HG02981 (cell line): ENCODE results near the gene CDH13.

Source experiments
- ATAC-seq: cut with Tn5 transposase; IDR thresholded peaks from one replicate; pipeline ENCODE4 v1.9.1; 2021; ENCODE audit warnings: mild to moderate bottlenecking, moderate library complexity; ENCODE audit not compliant: unreplicated experiment

Gene CDH13

DNA sequence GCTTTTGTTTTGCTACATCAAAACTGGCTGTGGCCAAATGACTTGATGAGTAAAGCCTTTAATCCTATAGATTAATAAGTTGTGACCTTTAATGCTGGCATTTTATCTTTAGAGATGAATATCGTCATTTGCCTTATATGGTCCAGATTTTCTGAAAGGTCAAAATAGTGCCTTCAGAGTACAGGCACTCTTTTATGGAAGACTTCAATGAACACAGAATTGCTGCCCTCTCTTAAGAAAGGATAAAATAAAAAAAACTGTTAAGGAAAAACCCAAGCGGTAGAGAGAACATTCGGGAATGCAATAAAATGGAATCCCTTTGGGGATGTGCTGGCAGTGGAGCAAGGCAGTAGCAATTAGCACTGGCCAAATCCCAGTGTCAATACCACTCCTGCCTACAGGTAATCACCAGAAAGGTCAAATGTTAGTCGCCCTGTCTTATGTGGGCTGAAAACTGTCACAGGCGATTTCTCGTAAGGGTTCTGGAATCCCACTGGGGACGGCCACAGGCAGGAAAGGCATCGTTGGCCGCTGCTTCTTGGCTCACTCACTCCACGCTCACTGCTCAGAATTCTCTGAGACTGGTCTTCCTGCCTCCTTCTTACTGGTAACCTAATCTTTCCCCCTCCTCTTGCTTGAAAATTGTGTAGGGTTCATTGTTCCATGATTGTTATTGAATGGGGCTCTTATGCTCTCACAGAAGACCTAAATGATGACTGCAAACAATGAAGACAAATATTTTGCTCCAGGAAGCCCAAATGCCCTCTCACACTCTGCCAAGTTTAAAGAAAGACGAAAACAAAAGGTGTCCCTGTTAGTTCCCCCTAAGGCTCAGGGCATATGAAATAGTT lies 1135.6 kb downstream of the CDH13 start:
- ATAC-seq: no peak

DNA sequence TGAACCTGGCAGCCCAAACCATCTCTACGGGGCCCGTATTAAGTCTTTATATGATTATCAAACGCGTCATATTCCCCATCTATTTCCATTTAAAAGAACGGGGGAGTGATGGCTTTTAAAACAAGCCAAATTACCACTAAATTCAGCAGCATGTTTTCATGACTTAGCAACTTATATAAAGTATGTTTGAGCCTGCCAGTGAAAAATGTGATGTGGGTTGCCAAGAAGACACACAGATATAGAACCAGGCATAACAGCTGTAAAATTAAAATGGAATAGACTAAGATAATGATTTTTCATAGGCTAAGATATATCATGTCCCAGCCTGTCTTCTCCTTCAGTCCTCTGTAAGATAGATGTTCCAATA lies 1136.2 kb downstream of the CDH13 start:
- ATAC-seq: no peak

DNA sequence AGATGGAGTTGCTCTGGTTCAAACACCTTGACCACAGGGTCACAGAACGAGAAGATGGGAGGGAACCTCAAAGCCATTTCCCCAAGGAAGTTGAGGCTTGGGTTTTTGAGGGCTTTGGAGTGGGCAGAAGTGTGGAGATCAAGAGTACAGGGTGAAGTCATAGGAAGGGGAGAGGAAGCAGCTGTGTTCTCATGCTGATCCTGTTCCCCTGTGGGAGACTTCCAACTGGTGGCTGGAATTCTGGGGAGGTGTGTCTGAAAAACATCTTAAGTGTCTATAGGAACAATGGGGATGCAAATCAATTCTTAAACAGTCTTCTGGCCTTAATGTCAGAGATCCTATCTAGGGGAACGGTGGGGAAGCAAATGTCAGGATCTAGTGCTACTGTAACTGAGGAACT lies 1142.2 kb downstream of the CDH13 start:
- ATAC-seq: no peak

DNA sequence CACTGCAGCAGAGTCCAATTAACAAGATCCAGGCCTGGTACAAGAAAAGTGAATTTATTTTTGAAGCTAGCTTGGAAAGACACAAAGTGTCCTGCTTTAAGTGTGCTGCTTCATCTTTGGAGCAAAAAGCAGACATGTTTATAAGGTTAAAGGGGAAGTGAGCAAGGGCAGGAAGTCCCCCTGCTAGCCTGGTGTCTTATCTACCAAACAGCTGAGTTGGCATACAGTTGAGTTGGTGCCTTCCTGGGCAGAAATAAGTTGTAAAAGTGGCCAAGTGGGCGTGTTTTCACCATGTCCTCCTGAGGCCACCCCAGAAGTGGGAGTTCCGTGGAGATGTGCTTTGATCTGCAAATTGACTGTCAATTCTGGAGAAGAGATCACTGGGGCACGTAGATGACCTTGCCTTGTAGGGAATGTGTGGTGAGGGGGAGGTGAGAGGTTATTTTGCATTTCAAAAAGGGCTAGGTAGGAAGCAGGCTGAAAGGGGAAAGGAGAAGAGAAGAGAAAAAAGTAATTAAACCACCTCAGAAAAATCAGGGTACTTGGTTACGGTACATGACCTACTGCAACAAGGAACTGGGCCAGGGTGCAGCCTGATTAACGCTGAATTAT lies 1142.7 kb downstream of the CDH13 start:
- no peak for ATAC-seq

DNA sequence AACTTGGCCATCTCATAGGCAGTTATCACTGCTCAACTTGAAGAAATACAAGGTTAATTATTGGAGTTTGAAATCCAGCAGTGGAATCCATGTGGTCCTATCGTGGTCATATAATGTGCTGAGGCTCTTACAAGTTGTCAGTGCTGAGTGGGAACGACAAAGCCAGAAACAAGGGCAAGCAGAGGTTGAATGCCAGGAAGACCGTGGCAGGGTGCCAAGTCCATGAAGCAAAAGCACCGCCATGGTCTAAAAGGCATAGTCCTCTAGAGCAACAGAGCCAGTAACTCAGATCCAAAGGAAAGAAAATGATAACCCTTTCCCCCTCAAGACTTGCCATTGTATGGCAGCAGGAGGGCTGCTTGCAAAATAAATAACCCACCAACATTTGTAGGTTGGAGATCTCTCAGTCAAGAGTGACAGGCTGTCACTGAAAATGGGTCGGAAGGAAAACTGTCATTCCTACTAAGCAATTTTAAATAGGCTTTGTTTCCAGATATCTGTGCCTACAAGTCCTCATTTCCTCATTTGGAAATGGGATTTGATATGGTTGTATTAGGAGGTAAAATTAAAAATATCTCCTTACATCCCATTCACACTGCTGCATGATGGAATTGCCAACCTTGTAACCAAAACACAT lies 1144.7 kb downstream of the CDH13 start:
- ATAC-seq: no peak

DNA sequence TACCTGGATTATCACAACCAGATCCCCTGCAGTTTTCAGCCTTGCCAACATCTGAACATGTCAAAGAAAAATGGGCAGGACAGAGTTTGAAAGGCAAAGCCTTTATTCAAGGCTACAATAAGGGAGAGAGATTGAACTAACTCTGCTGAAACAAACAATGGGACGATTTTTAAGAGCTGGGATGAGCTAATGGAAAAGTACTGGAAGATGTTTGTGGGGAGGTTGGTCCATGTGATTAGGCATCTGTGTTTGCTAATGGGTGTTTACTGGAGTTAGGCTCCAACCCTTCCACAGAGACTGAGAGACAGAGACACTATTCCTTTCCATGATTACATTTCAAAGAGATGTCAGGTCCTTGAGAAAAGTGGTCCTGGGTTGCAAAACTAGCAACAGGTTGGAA lies 1146.0 kb downstream of the CDH13 start:
- ATAC-seq: no peak

DNA sequence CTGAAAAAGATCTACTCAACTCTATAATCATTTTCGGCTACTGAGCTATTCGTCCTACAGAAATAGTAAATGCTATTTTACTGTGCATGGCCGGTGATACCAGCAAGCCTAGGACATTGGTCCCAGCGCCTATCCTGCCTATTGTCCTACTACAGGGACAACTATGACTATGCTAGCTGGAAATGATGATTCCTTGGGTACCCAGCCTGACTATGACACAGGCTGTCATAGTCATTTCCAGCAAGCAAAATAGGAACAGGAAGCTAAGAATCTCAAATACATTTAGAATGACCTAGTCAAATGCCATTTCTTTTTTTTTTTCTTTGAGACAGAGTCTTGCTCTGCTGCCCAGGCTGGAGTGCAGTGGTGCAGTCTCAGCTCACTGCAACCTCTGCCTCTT lies 1147.3 kb downstream of the CDH13 start:
- no peak for ATAC-seq

DNA sequence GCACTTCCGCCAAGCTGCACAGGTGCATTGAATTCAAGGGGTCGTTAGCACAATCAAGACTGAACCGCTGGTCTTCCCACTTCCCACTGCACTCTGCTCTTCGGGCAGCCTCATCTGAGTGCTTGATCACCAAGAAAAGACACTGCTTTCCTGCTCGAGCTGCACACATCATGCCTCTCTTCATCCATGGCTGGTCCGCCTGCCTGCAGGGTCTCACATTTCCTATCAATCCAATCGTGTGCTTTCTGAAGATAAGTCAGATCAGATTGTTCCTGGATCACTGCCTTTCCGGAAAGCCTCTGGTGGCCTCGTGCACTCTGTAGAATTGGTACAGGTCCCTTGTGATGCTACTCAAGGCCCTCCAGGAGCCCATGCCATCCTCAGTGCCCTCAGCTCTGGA lies 1150.2 kb downstream of the CDH13 start:
- no peak for ATAC-seq

DNA sequence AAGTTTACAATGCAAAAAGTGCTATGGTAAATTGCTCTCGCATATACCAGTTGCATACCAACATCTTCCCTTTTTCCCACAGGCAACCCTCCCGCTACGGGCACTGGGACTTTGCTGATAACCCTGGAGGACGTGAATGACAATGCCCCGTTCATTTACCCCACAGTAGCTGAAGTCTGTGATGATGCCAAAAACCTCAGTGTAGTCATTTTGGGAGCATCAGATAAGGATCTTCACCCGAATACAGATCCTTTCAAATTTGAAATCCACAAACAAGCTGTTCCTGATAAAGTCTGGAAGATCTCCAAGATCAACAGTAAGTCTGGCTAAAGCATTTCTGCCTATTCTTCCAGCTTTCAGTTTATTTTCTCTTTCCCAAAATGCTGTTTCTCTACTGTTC lies 1153.1 kb downstream of the CDH13 start:
- ATAC-seq: no peak

DNA sequence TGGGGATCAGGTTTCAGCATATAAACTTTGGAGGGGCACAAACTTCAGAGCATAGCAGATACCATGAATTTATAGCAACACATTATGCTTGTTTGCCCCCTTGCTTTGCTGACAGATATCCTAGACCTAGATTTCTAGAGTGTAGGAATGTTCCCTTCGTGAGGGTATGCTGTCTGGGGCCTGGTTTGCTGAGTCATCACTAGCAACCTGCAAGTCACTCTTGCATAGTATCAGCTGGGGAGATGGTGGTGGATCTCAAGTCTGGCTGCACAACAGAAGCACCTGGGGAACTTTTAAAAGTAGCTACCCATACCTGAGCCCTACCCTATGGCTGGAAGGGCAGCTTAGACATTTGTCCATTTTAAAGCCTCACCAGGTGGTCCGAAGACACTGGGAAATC lies 1158.7 kb downstream of the CDH13 start:
- no peak for ATAC-seq

DNA sequence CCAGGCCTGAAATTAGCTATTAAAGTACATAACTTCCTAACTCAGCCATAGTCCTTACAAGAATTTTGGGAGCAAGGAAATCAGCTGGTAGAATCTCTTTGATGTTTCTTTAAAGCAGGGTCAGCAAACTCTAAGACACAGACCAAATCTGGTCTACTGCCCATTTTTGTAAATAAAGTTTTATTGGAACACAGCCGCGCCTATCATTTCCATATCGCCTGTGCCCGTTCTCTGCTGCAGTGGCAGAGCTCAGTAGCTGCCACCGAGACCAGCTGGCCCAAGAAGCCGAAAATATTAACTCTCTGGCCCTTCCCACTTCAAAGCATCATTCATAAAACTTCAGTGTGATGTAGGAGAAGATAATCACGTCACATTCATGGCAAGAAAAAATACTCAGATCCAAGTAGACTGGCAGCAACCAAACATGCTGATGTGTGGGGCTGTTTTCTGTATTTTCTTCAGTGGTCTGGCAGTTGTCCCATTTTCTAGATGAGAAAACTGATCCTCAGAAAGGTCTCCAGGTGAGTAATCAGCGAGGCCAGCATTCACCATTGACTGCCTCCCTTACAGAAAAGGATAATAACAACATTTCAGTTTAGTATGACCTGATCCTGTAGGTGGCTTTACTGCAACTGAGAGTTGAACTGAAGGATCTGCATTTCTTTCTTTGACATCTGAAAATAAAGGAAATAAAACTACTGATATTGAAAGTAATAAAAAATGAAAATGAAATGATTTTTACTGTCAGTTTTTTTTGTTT lies 1163.1 kb downstream of the CDH13 start:
- no peak for ATAC-seq

DNA sequence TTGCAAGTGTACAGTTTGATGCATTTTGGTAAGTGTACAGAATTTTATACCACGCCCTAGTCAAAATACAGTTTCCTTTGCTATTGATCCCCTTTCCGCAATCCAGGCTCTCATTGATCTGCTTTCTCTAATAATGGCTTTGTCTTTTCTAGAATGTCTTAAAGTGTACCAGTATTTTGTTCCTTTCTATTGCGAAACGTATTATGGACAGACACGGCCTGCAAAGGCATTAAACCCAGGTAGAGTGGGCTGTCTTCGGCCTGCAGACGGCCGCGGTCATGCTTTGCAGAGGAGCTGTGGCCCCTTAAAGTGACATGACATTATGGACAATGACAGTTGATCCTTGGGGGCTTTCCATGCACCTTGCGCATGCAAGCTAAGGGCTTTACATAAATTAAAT lies 1165.1 kb downstream of the CDH13 start:
- ATAC-seq: no peak

DNA sequence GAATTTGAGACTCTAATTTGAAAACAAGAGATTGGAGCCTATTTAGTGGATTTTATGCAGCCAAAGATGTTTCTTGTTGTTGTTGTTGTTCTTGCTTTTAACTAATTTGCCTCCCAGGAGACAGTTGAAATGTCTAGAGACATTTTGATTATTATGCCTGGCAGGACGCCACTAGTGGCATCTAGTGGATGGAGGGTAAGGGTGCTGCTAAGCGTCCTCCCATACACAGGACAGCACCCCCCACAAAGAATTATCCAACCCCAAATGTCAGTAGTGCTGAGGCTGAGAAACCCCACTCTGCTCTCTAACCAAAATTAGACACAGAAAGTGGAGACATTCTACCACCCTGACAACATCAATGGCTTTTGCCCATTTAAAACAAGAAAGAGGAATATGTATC lies 1165.6 kb downstream of the CDH13 start:
- no peak for ATAC-seq

DNA sequence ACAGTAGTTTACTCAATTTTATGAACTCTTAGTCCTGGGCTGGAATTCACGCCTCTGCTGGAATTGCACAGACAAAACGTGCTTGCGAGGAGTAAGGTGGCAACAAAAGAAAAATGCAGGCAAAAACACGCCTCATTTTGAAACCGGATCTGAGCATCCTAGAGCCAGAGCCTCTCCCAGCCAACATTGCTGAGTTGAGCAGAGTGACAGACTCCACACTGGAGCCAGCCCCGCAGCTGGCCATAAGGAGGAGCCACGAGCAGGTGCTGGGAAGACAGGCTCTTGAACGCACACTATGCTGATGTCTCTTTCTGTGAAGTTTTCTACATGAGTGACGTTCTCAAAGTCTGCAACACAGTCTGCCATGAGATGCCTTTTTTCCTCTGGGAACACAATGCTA lies 1166.4 kb downstream of the CDH13 start:
- ATAC-seq: no peak

DNA sequence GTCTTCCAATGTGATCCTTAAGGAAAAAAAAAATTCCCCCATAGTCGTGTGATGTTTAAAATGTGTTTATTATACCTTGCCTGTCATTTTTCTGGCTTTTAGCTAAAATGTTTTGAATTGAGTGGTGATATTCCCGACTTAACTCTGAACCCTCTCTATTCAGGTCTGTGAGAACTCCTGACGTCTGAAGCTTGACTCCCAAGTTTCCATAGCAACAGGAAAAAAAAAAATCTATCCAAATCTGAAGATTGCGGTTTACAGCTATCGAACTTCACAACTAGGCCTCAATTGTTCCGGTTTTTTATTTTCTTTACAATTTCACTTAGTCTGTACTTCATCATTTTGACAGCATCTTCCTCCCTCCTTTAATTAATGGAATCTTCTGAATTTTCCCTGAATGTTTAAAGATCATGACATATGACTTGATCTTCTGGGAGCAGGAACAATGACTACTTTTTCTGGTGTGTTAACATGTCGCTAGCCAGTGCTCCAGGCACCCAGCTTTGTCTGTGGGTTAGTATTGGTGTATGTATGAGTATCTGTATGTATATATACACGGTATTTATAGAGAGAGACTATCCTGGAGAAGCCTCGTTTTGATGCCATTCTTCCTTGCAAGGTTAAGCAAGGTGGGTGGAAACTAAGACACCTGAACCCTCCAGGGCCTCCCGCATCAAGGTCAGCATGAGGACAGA lies 1168.2 kb downstream of the CDH13 start:
- ATAC-seq: no peak

DNA sequence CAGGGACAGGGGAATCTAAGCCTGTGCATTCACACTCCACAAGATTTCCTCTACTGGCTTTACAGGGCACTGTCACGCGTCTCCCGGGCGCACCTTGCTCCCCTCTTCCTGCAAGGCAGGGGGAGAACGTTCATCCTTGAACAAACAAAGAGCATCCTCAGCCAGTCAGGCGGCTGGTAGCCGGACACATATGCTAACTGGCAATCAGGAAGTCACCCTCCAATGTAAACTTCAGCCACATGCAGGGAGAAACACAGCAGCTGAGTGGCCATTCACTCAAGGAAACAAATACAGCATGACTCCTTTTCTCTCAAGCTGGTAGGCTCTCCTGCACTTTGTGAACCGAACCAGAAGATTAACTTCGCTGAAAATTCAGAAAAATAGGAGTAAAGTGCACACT lies 1170.2 kb downstream of the CDH13 start:
- ATAC-seq: no peak

DNA sequence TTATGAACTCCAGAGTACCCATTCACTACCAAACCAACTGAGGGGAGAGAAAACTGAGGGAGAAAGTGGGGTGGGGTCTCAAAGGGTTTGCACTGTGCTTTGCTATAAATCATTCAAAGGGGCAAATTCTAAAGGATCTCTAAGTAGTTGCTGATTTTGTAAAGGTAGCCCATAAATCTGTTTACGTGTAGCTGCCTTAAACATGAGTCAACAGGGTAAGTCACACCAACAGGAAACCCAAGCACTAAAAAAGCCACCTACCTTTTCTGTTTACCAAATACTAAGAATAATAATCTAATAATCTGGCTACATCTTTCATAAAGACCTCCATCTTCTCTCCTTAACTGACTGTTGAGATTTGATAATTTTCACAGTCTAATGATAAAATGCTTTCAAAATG lies 1172.6 kb downstream of the CDH13 start:
- ATAC-seq: no peak

DNA sequence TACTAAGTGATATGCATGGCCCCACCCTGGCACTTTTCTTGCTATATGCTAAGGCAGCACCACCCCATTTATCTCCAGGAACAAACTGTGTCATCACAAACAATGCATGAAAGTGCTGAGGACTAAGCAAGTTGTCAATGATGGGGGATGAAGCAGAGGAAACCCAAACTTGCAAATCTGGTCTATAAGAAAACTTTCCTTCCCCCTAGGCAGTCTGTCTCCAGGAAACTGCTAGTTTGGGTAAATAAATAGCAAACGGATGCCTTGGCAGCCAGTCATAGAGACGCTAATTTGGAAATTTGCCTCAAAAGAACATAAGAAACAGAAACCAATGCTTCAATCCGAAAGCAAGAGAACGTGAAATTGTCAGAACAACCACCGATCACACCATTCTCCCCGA lies 1175.4 kb downstream of the CDH13 start:
- ATAC-seq: peak; percentile 58

DNA sequence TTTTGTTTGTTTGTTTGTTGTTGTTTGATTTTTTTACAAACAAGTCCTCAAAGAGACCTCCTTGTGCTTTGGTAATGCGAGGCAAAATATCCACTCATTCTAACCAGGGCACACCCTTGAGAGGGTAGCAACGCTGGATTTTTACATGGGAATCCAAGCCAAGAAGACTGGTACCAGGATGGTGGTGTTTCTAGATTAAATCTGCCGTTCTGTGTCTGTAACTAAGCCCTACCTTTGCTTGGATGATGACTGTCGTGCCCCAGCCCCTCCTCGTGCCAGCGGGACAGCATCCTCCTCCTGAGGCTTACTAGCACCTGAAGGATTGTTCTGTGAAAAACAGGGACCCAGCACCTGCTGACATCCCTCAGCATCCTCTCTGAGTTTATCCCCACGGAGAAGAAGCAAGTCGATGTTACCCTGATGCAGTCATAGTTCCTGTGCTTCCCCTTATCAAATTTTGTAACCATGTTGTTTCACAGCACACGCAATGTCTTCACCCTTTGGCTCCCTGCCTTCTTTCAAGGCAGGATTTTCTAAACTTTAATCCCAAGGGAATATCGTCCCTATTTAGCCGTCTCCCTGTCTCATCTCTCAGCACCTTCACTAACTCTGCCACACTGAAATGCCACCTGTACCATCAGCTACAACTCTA lies 1175.9 kb downstream of the CDH13 start:
- no peak for ATAC-seq

DNA sequence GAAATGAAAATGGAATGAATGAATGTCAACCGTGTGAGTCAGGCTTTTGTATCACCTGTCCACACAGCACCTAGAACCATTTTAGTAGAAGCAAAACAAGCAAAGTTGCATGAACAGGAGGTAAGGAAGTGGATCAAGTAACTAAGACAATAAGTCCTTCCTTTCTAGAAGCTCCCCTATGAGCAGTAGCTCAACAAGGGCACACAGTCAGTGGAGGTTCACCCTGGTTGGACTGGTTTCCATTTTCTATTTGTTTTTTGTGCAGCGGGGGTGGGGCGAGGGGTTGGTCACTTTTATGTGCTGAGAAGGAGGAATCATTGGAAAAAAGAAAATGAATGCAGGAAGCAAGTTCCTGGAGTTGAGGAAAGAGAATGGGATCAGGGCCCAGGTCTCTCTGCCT lies 1177.0 kb downstream of the CDH13 start:
- ATAC-seq: no peak
